ENCODE results near the gene GJB2.

GJB2 gene

DNA sequence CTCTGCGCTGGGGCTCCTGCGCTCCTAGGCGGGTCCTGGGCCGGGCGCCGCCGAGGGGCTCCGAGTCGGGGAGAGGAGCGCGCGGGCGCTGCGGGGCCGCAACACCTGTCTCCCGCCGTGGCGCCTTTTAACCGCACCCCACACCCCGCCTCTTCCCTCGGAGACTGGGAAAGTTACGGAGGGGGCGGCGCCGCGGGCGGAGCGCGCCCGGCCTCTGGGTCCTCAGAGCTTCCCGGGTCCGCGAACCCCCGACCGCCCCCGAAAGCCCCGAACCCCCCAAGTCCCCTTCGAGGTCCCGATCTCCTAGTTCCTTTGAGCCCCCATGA lies at the start of gene GJB2:
Gene GJB2 (minus strand): TSS at position 103 of the 326 bp plus-strand sequence. CDS start 3,357 bp downstream, outside the sequence.
- no peak for DNase-seq

GRCh38 chr13:20241593-20241992 lies 48.9 kb upstream of the GJB2 start:
- no peak for DNase-seq

- DNase-seq: no peak
Observed at GRCh38 chr13:20239748-20240147, 47.0 kb upstream of the GJB2 start.

- no peak for DNase-seq
Observed at GRCh38 chr13:20232556-20233277, 40.0 kb upstream of the GJB2 start.

DNA sequence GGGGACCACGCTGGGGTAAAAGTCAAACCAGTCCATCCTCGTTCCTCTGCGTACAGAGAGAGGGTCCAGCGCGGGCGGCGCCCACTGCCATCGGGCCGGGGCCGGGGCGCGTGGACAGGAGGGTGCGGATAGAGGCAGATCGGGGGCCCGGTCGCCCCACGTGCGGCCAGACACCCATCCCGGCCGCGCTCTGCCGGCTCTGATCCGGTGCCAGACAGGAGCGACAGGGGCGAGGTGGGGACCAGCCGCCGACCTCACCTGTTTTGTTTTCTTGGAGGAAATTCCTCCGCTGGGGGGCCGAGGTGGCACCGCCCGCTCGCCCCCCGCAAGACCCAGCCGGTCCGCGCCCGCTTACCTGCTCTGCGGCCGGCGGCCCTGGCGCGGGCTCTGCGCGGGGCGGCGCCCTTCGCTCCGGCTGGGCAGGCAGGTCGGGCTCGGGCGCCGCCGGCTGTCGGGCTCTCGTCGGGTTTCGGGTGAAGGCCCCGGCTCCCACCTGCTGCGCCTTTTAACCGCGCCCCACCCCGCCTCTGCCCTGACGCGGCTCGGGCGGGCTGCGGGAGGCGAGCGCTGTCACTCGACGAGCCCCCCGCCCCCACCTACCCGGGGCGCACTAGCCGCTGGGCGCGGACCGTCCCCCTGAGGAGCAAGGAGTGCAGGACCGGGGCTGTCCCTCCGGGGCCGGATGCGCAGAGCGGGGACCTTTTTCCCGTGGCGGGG lies 39.3 kb upstream of the GJB2 start, which contains the start of gene GJB6:
Gene GJB6 (minus strand): TSS at position 481 of the 717 bp plus-strand sequence. CDS start 8,839 bp downstream, outside the sequence.
- peak in 1 of 2 donors; percentile 28 for DNase-seq

DNA sequence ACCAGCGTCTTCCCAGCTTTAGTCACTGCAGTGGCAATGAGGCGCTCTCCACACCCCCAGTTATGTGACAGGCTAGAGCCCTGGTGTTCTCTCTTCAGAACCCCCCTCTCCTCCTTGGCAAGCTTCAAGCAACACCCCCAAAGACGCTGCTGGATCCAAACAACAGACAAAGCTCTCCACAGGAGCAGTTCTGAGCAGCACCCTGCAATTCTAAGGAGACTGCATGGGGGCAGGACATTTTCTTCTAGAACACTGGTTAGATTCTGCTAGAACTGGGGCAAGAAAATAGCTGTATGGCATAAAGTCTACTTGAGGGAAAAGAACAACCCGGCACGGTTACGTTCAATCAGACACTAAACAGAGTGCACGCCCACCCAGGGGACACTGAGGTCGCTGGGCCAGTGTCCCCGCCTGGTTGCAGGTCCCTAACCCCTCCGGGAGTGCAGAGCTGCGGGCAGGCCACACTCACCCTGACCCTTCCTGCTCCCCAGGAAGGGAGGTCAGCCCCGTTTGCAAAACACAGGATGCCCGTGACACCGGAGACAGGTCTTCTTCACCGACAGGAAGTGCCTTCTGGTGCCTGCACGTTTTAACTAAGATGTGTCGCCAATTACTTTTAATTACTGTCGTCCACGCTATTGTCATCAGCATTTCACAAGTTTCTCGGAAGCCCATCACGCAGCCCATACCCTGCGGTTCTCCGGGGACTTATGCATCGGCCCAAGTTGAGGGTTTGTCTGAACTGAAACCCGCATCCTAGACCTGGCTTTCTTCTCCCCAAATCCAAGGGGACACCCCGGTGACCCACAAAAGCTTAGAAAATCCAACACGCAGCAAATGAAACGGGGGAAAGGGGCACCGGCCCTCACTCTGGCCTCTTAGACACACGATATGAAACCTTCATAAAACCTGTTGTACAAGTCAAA lies 38.4 kb upstream of the GJB2 start:
- peak in 1 of 2 donors; percentile 10 for DNase-seq

DNA sequence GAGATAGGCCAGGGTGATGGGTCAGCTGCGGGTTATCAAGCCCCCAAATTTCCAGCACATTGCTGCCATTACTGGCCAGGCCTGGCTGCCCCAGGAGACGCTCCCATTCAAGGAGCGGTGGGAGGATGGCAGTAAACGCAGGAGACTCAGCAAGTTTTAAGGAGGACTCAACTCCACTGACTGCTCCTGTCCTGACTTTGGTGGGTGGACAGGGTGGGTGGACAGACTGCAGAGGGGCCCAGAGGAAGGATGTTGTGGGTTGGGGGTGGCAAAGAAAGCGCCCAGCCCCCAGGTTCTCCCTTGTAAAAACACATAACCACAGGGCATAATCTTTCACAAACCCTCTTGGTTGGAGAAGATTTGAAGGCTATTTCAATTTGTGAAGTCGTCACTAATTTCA lies 35.0 kb upstream of the GJB2 start:
- no peak for DNase-seq

DNA sequence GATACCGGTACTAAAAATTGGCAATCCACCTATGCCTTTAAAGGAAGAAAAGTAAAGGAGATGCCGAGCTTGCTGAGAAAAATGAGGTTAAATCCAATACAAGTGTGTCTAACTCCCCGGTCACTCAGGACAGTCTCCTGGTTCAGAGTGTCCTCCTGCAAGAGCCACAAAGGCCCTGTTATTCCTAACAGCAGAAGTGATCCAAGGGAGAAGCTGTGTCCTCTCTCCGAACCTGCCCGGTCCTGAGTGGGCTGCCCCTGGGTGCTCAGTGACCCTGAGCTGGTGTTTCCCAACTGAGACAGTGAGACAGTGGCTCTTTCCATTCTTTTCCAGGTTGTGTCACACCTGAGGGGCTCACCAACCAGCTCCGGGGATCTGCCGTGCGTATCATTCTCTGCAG lies 34.5 kb upstream of the GJB2 start:
- no peak for DNase-seq

- DNase-seq: no peak
Observed at GRCh38 chr13:20222553-20222952, 29.8 kb upstream of the GJB2 start.

GRCh38 chr13:20221772-20222171 lies 29.0 kb upstream of the GJB2 start:
- no peak for DNase-seq

DNA sequence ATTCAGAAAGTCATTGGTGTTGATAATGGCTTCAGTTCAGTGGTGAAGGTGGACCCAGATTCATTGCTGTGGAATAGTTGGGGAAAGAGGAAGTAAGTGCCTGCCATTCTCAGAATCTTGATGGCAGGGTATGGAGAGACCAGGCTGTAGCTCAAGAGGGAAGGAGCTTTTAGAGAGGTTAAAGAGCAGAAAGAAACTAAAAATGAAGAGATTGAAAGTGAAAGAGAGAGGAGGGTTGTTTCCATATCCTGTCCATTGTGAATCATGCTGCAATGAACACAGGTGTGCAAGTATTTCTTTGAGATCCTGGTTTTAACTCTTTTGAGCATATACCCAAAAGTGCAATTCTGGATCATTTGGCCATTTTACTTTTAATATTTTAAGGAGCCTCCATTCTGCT lies 26.8 kb upstream of the GJB2 start:
- DNase-seq: no peak

DNA sequence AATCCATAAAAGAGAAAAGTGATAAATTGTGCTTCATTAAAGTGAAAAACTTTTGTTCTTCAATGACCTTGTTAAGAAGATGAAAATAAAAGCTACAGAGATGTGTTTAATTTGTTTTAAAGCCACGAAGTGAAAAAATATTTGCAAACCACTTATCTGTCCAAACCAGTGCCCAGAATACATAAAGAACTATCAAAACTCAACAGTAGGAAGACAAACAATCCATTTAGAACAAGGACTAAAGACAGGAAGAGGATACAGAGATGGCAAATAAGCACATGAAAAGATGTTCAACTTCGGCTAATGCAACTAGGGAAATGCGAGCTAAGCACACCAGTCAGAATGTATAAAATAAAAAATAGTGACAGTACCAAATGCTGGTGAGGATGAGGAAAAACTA lies 24.4 kb upstream of the GJB2 start:
- DNase-seq: no peak

DNA sequence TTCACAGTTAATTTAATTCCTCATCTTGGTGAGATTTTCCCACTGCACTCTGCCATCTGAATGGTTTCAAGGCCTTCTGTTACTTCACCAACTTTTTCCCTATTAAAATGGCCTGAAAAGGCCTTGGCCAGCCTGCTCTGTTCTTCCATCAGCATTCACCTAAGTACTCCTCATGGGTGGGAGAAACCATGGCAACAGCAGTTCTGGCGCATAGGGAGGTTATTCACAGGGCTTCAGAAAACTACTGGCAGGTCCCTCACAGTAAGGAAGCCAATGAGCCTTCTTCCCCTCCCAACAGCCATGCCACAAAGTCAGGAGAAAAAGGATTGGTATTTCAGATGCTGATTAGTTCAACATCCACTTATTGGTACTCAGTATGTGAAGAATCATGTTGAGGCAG lies 17.2 kb upstream of the GJB2 start:
- no peak for DNase-seq

- DNase-seq: no peak
Observed at GRCh38 chr13:20206698-20207235, 14.0 kb upstream of the GJB2 start.

- DNase-seq: no peak
Observed at GRCh38 chr13:20206065-20206697, 13.4 kb upstream of the GJB2 start.

GRCh38 chr13:20198781-20199180 lies 6.0 kb upstream of the GJB2 start:
- DNase-seq: no peak

DNA sequence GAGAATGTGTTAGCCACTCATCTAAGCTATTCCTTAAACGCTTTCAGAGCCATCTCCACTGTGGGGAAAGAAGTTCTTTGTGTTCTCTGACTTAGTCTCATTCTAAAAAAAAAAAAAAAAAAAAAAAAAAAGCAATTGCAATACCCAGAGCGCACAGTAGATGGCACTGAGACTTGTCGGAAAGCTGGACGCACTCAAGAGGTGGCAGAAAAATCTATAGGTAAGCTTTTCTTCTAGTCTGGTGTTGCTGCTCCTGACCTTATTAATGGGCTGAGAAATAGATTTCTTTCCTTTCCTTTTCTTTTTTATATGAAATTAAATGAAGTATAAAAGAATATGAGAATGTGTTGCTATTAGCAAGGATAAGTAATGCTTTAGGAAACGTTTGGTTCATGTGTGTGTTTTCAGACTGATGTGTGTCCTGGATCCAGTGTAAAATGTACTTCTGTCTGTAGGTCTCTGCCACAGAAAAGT lies 4.7 kb upstream of the GJB2 start:
- peak; percentile 9 to 31 for DNase-seq

- DNase-seq: no peak
Observed at GRCh38 chr13:20195801-20196200, 3.1 kb upstream of the GJB2 start.

GRCh38 chr13:20193907-20194631 lies 1.3 kb upstream of the GJB2 start:
- DNase-seq: no peak

- DNase-seq: no peak
Observed at GRCh38 chr13:20193162-20193906, 596 bp upstream of the GJB2 start.
